RPMI8226 (cell line): ENCODE data around the gene UHRF2.
A peak's percentile ranks its signal among the peaks of the same experiment; 100 is the strongest.
"Not testable (repeated sequence)": the region's sequence is repeated elsewhere in the genome, so short reads cannot be mapped to it uniquely, and the experiment has no call there.

Experiments
- DNase-seq: peaks from one replicate; pipeline ENCODE4 v3.0.0-alpha.2; 2015

Gene UHRF2, protein sequence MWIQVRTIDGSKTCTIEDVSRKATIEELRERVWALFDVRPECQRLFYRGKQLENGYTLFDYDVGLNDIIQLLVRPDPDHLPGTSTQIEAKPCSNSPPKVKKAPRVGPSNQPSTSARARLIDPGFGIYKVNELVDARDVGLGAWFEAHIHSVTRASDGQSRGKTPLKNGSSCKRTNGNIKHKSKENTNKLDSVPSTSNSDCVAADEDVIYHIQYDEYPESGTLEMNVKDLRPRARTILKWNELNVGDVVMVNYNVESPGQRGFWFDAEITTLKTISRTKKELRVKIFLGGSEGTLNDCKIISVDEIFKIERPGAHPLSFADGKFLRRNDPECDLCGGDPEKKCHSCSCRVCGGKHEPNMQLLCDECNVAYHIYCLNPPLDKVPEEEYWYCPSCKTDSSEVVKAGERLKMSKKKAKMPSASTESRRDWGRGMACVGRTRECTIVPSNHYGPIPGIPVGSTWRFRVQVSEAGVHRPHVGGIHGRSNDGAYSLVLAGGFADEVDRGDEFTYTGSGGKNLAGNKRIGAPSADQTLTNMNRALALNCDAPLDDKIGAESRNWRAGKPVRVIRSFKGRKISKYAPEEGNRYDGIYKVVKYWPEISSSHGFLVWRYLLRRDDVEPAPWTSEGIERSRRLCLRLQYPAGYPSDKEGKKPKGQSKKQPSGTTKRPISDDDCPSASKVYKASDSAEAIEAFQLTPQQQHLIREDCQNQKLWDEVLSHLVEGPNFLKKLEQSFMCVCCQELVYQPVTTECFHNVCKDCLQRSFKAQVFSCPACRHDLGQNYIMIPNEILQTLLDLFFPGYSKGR

DNA sequence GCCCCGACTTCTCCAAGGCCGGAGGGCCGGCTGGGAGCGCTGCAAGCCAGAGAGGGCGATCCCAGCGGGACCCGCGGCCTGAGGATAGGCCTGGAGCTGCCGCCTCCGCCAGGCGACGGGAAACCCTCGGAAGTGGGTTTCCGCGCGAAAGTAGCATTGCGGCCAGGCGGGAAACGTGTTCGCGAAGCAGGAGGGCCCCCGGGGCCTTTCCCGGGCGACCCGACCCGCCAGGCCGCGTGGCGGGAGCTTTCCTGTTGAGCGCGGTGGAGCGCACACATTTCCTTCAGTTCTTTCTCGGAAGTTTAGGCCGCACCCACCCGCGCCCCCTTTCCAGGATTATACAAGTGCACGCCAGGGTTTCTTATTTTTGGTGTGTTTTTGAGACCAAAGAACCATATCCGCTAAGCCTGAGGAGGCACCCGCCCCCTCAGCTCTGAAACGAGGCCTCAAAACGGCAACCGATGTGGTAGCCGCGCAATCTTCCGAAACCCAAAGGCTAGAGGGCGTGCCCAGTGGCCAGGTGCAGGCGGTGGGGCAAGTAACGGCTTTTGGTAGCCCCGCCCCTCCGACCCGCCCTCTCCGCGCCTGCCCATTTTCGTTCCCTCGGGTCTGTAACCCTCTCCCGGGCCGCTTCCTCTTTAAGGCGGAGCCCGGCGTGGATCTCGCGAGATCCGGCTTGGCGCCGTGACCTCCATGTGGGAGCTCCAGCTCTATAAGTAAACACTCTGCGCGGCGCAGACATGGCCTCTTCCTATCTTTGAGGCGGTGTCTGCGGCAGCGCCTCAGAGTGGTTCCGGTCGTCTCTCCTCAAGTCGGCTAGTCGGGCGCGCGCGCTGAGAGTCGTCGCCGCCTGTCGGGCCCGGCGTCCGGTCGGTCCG, at the start of gene UHRF2:
TSS of gene UHRF2 (plus strand) at position 713 of the 878 bp plus-strand sequence. CDS start 292 bp downstream, outside the sequence.
- peak; percentile 98 for DNase-seq

DNA sequence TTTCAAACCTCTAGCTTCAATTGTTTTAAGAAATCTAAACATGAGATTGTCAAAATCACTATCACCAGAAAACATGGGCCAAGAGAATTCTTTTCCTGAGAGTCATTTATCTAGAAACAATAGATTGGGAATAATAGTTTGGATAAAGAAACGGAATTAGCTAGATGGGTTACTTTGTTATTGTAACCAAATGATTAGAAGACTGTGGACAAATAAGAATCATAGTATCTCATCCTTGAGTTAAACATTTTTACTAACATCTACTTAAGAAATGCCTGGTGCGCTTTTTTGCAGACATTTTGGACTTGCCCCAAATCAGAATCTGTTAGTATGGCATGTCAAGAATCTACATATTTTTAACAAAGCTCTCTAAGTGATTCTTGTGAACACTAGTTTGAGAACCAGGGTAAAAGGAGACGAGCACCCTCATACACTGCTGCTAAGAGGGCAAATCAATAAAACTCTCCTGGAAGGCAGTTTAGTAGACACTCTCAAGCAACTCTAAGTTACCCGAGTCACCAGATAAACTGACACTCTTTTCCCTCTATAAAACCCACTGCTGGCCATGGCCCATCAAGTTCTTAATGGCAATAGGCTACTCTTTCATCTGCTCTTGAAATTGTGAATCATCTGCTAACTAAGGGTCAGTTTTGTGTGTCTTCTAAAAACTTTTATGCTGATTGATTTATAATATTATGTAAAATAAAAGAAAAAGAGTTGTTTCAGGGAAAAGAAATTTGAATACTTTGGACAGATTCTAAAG, 45.7 kb upstream of the UHRF2 start:
- DNase-seq: no peak

- DNase-seq: no peak
Observed at GRCh38 chr9:6368831-6369230, 44.2 kb upstream of the UHRF2 start.

- not testable (repeated sequence) for DNase-seq
Observed at GRCh38 chr9:6381477-6382012, 31.5 kb upstream of the UHRF2 start.

- DNase-seq: no peak
Observed at GRCh38 chr9:6382681-6383080, 30.3 kb upstream of the UHRF2 start.

- DNase-seq: no peak
Observed at GRCh38 chr9:6383551-6384225, 29.3 kb upstream of the UHRF2 start.

- DNase-seq: peak; percentile 16
Observed at GRCh38 chr9:6384732-6385131, 28.3 kb upstream of the UHRF2 start.

DNA sequence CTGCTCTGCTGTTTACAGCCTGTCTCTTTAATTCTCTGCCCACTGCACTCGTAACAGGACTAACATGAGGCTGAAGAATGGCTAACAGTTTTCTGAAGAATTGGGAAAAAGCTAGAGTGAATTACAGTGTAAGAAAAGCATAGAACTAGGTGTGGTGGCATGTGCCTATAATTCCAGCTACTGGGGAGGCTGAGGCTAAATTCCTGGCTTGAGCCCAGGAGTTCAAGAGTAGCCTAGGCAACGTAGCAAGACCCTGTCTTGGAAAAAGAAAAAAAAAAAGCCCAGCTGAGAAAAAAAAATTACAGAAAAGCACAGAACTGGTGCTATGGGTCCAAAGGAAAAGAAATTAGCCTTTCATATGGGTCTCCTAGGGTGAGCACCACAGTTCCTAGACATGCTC, 13.9 kb upstream of the UHRF2 start:
- no peak for DNase-seq

- DNase-seq: no peak
Observed at GRCh38 chr9:6405371-6405770, 7.6 kb upstream of the UHRF2 start.

- DNase-seq: no peak
Observed at GRCh38 chr9:6407778-6408177, 5.2 kb upstream of the UHRF2 start.

- no peak for DNase-seq
Observed at GRCh38 chr9:6408320-6408719, 4.7 kb upstream of the UHRF2 start.

DNA sequence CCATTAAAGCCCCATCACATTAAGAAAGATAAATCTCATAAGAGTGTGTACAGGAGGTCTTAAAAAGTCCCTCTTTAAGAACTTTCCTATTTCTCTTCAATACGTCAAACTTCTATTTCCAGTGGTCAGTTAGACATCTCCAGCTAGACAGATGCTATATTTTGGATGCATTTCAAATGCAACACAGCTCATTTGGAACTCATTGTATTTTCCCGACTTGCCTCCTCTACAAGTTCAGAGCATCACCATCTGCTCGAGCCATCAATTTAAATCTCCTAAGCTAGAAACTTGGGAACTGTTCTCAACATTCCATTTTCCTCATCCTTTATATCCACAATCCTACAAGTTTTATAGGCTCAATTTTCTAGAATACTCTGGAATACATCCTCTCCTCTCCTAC, 3.2 kb upstream of the UHRF2 start:
- no peak for DNase-seq

GRCh38 chr9:6410633-6411032, 2.4 kb upstream of the UHRF2 start:
- no peak for DNase-seq

- DNase-seq: peak; percentile 56
Observed at GRCh38 chr9:6413365-6414246, 607 bp downstream of the UHRF2 start.

GRCh38 chr9:6414247-6414641, 1.2 kb downstream of the UHRF2 start:
- peak; percentile 31 for DNase-seq

GRCh38 chr9:6415266-6415665, 2.3 kb downstream of the UHRF2 start:
- peak; percentile 33 for DNase-seq

- no peak for DNase-seq
Observed at GRCh38 chr9:6417186-6417585, 4.2 kb downstream of the UHRF2 start.

- no peak for DNase-seq
Observed at GRCh38 chr9:6418764-6419163, 5.8 kb downstream of the UHRF2 start.

DNA sequence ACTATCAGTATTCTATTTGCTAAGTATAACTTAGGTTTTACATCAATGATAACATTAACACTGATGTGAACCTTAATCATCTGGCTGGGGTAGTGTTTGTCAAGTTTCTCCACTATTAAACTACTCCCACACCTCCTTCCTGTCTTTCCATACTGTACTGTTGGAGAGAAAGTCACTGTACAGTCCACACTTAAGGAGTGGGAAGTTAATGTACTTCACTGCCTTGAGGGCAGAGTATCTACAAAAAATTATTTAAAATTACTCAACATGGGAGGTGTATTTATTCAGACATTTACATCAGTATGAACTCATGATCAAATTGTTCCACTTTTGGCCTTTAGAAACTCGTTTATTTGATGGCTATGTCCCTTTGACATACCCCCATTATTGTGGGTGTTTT, 11.9 kb downstream of the UHRF2 start:
- DNase-seq: no peak

GRCh38 chr9:6426117-6426516, 13.1 kb downstream of the UHRF2 start:
- no peak for DNase-seq
